Retinal pigment epithelial cell (primary cell): ENCODE measurements around the gene HS6ST2.
"Not testable (repeated sequence)": the region's sequence is repeated elsewhere in the genome, so short reads cannot be mapped to it uniquely, and the experiment has no call there.

Experiments used
- DNase-seq: peaks from one replicate; pipeline ENCODE4 v3.0.0-alpha.2; 2010; ENCODE audit warnings: low read depth
- H3K4me3 ChIP-seq: 2 replicates; pipeline ENCODE4 v1.5.1; 2011; ENCODE audit warnings: mild to moderate bottlenecking, low read length, control low read depth, moderate library complexity
- CTCF ChIP-seq: conservative IDR thresholded peaks from 2 replicates; pipeline ENCODE4 v1.5.1; 2011; ENCODE audit warnings: low read depth, low read length, control low read depth, inconsistent platforms

The HS6ST2 gene

DNA sequence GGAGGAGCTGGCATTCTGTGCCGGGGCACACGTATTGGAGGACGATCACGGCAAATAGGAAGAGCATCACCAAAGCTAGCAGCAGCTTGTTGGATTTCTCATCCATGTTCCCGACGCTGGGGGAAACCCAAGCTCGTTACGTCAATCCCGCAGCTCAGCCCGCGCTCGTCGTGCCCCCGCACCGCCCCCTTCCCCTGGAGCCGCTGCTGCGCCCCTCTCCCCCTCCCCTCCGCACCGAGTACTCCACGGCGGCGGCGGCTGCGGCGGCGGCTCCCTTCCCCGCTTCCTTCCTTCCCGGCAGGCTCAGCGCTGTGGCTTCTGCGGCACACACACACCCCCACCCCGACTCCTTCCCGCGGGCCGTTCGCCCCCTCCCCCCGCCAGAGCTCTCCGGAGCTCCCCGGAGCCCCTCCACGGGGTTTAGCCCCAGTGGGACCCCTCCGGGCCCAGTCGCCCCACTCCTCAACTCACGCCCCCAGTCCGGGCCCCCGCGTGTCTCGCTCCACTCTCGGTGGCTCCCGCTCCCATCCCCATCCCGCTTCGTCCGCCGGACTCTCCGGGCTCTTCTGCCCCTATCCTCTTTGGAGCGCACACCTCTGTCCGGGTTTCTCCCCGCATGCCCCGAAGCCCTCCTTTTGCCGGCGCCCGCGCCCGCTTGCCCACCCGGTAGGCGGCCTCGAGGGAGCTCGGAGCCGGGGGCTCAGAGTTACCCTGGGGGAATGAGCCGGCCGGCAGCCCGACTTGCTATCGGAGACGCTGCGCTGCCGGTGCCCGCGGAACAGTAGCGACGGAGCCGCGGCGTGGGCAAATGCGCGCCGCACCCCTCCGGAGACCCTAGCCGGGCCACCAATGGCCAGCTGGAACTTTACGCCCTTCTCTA, 978 bp downstream of the HS6ST2 start:
- no peak for TF ChIP-seq CTCF
- H3K4me3 ChIP-seq = peak overlapping the region; percentile 54
- no peak for DNase-seq

- no peak for DNase-seq
- TF ChIP-seq CTCF = no peak
- peak overlapping the region; percentile 54 for H3K4me3 ChIP-seq
These were observed 1.8 kb downstream of the HS6ST2 start for GRCh38 chrX:132956421-132957210.

DNA sequence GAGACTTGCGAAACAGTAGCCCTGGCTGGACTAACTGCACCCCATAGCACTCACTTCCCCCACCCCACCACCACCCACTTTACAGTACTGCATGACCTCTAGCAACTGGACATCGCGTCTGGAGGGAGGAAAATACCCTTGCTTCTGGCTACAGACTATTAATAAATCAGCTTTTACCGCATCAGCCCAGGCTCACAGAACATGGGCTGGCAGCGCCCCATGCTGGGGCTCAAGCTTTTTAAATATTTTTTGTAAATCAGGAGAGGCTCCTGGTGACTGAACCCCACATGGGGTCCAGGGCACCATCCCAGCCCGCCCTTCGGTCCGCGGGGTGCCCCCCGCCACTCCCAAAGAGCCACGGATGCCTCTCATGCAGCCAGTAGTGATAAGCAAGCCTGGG, 2.7 kb downstream of the HS6ST2 start:
- DNase-seq = no peak
- H3K4me3 ChIP-seq = no peak overlapping the region
- TF ChIP-seq CTCF = no peak

GRCh38 chrX:132954323-132954722, 4.1 kb downstream of the HS6ST2 start:
- H3K4me3 ChIP-seq = no peak overlapping the region
- TF ChIP-seq CTCF = no peak
- no peak for DNase-seq

DNA sequence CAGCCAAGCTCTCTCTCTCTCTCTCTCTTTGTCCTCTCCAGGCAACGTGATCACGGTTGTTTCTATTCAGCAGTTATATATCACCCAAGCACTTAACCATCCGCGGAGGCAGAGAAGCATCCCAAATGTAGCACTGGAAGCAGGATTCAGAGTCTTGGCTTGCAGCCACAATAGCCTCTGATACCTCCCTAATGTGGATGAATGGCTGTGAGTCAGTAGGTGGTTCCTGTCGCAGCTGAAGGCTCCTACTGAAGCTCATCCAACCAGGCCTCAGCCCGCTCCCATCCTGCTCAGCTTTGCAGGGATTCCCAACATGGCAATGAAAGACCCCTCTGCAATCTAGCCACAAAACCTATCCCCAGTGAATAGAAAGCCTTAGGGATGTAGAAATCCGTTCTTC, 5.1 kb downstream of the HS6ST2 start:
- DNase-seq = no peak
- no peak for TF ChIP-seq CTCF
- H3K4me3 ChIP-seq = no peak overlapping the region

GRCh38 chrX:132948648-132949260, 9.7 kb downstream of the HS6ST2 start:
- peak; percentile 41 for TF ChIP-seq CTCF
- H3K4me3 ChIP-seq = no peak overlapping the region
- DNase-seq = no peak

GRCh38 chrX:132945055-132945599, 13.3 kb downstream of the HS6ST2 start:
- DNase-seq, H3K4me3 ChIP-seq: not testable (repeated sequence)
